Parathyroid adenoma (tissue), 2 donors: ENCODE measurements around the gene GRK7.
A peak's percentile ranks its signal among the peaks of the same experiment; 100 is the strongest.

ENCODE experiments used
- H2AFZ ChIP-seq: fragments of 300-600 bp; sonication (generic); one replicate; pipeline ENCODE4 v1.7.0; 2017; ENCODE audit warnings: antibody characterized with exemption, mild to moderate bottlenecking
- H3K27ac ChIP-seq: fragments of 300-600 bp; sonication (generic); one replicate; pipeline ENCODE4 v1.7.0; 2017
- H3K27me3 ChIP-seq: fragments of 300-600 bp; sonication (generic); one replicate; pipeline ENCODE4 v1.7.0; 2017; ENCODE audit warnings: low read length; ENCODE audit not compliant: control insufficient read depth, insufficient read depth
- H3K36me3 ChIP-seq: fragments of 300-600 bp; sonication (generic); one replicate; pipeline ENCODE4 v1.7.0; 2017; ENCODE audit warnings: low read length; ENCODE audit not compliant: control insufficient read depth, insufficient read depth
- H3K4me1 ChIP-seq: fragments of 300-600 bp; sonication (generic); one replicate; pipeline ENCODE4 v1.7.0; 2017; ENCODE audit warnings: control low read depth
- H3K4me2 ChIP-seq: fragments of 300-600 bp; sonication (generic); one replicate; pipeline ENCODE4 v1.7.0; 2017; ENCODE audit warnings: low read length
- H3K4me3 ChIP-seq: fragments of 300-600 bp; sonication (generic); one replicate; pipeline ENCODE4 v1.7.0; 2017; ENCODE audit warnings: low read depth, low read length
- H3K79me2 ChIP-seq: fragments of 300-600 bp; sonication (generic); one replicate; pipeline ENCODE4 v1.7.0; 2017; ENCODE audit warnings: control low read depth
- H3K9ac ChIP-seq: fragments of 300-600 bp; sonication (generic); one replicate; pipeline ENCODE4 v1.7.0; 2017; ENCODE audit warnings: mild to moderate bottlenecking
- H3K9me3 ChIP-seq: fragments of 300-600 bp; sonication (generic); one replicate; pipeline ENCODE4 v1.7.0; 2017; ENCODE audit warnings: low read length; ENCODE audit not compliant: control insufficient read depth
- CTCF ChIP-seq: fragments of 300-600 bp; sonication (generic); IDR thresholded peaks from one replicate; pipeline ENCODE4 v1.7.0; 2017; ENCODE audit warnings: antibody characterized with exemption, mild to moderate bottlenecking
- donor health status: primary hyperparathyroidism.

GRK7 gene

GRCh38 chr3:141738022-141738890 lies 25.0 kb upstream of the GRK7 start, which contains the start of gene RNF7:
Gene RNF7 (plus strand): TSS chr3:141738298. CDS start chr3:141738342, 44 bp downstream.
- peaks cover 6% of the 10 kb centered on the region for H3K4me1 ChIP-seq
- peaks cover 19% of the 10 kb centered on the region for H3K79me2 ChIP-seq
- peak within 1 kb of the TSS; percentile 81 for H2AFZ ChIP-seq
- H3K27ac ChIP-seq = peak within 1 kb of the TSS; percentile 71
- H3K4me2 ChIP-seq = peak within 1 kb of the TSS; percentile 86
- peak within 1 kb of the TSS; percentile 68 for H3K9ac ChIP-seq
- no peaks in the 10 kb centered on the region for H3K27me3 ChIP-seq
- peak within 1 kb of the TSS; percentile 76 for H3K4me3 ChIP-seq
- TF ChIP-seq CTCF = peak; percentile 98
- no peaks in the 10 kb centered on the region for H3K9me3 ChIP-seq
- H3K36me3 ChIP-seq = no peaks in the 10 kb centered on the region

GRCh38 chr3:141738891-141739363 lies 24.3 kb upstream of the GRK7 start:
- peak overlapping the region; percentile 76 for H3K4me3 ChIP-seq
- peaks cover 6% of the 10 kb centered on the region for H3K4me1 ChIP-seq
- no peaks in the 10 kb centered on the region for H3K9me3 ChIP-seq
- H3K36me3 ChIP-seq = no peaks in the 10 kb centered on the region
- peak overlapping the region; percentile 71 for H3K27ac ChIP-seq
- no peaks in the 10 kb centered on the region for H3K27me3 ChIP-seq
- TF ChIP-seq CTCF = no peak
- peak overlapping the region; percentile 68 for H3K9ac ChIP-seq
- H3K79me2 ChIP-seq = peaks cover 19% of the 10 kb centered on the region
- H3K4me2 ChIP-seq = peak overlapping the region; percentile 86
- H2AFZ ChIP-seq = peak overlapping the region; percentile 81

- H3K4me3 ChIP-seq = peak overlapping the region; percentile 76
- TF ChIP-seq CTCF = no peak
- H3K27me3 ChIP-seq = no peaks in the 10 kb centered on the region
- peak overlapping the region; percentile 86 for H3K4me2 ChIP-seq
- no peaks in the 10 kb centered on the region for H3K36me3 ChIP-seq
- peaks cover 19% of the 10 kb centered on the region for H3K79me2 ChIP-seq
- H3K27ac ChIP-seq = no peak overlapping the region
- no peak overlapping the region for H3K9ac ChIP-seq
- no peak overlapping the region for H2AFZ ChIP-seq
- H3K9me3 ChIP-seq = no peaks in the 10 kb centered on the region
- peaks cover 6% of the 10 kb centered on the region for H3K4me1 ChIP-seq
These were observed 23.5 kb upstream of the GRK7 start for GRCh38 chr3:141739731-141740130.

GRCh38 chr3:141740349-141740748 lies 22.9 kb upstream of the GRK7 start:
- H3K36me3 ChIP-seq = peaks cover under 1% of the 10 kb centered on the region
- H3K27me3 ChIP-seq = no peaks in the 10 kb centered on the region
- H3K4me2 ChIP-seq = no peak overlapping the region
- no peak for TF ChIP-seq CTCF
- no peak overlapping the region for H3K27ac ChIP-seq
- H3K4me3 ChIP-seq = no peak overlapping the region
- no peak overlapping the region for H2AFZ ChIP-seq
- H3K4me1 ChIP-seq = peaks cover 6% of the 10 kb centered on the region
- H3K79me2 ChIP-seq = peaks cover 19% of the 10 kb centered on the region
- no peaks in the 10 kb centered on the region for H3K9me3 ChIP-seq
- H3K9ac ChIP-seq = no peak overlapping the region
